Trophoblast cell (in vitro differentiated cells and primary cell): ENCODE results near the gene PTPRN2.

Source experiments
- DNase-seq, 2 donors: peaks; one replicate each; pipeline ENCODE4 v3.0.0-alpha.2; 2016
- H2AFZ ChIP-seq: 2 replicates; pipeline ENCODE4 v1.6.1; 2013; ENCODE audit warnings: low read length, moderate library complexity, mild to moderate bottlenecking; ENCODE audit not compliant: insufficient read depth, poor library complexity
- H2AK5ac ChIP-seq: 2 replicates; pipeline ENCODE4 v1.6.1; 2013; ENCODE audit warnings: mild to moderate bottlenecking, low read length
- H2BK120ac ChIP-seq: 2 replicates; pipeline ENCODE4 v1.6.1; 2013; ENCODE audit warnings: low read length, mild to moderate bottlenecking, moderate library complexity; ENCODE audit not compliant: insufficient read depth, poor library complexity
- H2BK12ac ChIP-seq: 2 replicates; pipeline ENCODE4 v1.6.1; 2013; ENCODE audit warnings: mild to moderate bottlenecking, low read length, moderate library complexity
- H2BK5ac ChIP-seq: 2 replicates; pipeline ENCODE4 v1.6.1; 2013; ENCODE audit warnings: low read length, low read depth, moderate library complexity, mild to moderate bottlenecking; ENCODE audit not compliant: poor library complexity
- H3K14ac ChIP-seq: 2 replicates; pipeline ENCODE4 v1.6.1; 2013; ENCODE audit warnings: mild to moderate bottlenecking, low read length
- H3K18ac ChIP-seq: 2 replicates; pipeline ENCODE4 v1.6.1; 2013; ENCODE audit warnings: mild to moderate bottlenecking, low read length
- H3K23ac ChIP-seq: 2 replicates; pipeline ENCODE4 v1.6.1; 2013; ENCODE audit warnings: low read length
- H3K27ac ChIP-seq: 2 replicates; pipeline ENCODE4 v1.5.1; 2013; ENCODE audit warnings: low read depth, mild to moderate bottlenecking, inconsistent platforms, low read length, moderate library complexity
- H3K27me3 ChIP-seq: 2 replicates; pipeline ENCODE4 v1.6.1; 2013; ENCODE audit warnings: inconsistent platforms, mild to moderate bottlenecking, low read length, moderate library complexity; ENCODE audit not compliant: insufficient read depth
- H3K36me3 ChIP-seq, 2 experiments: 1 replicate in 1 of 2; 2 replicates in 1 of 2; pipeline ENCODE4 v1.6.1; 2013; ENCODE audit warnings: low read length in 2 of 2, mild to moderate bottlenecking in 2 of 2, moderate library complexity in 1 of 2; ENCODE audit not compliant: insufficient read depth in 2 of 2, control insufficient read depth in 1 of 2
- H3K4ac ChIP-seq: 2 replicates; pipeline ENCODE4 v1.6.1; 2013; ENCODE audit warnings: low read depth, mild to moderate bottlenecking, low read length, moderate library complexity
- H3K4me1 ChIP-seq, 2 experiments: 1 replicate in 1 of 2; 2 replicates in 1 of 2; pipeline ENCODE4 v1.6.1; 2013; ENCODE audit warnings: low read length in 2 of 2, mild to moderate bottlenecking in 2 of 2, moderate library complexity in 1 of 2; ENCODE audit not compliant: insufficient read depth in 2 of 2, control insufficient read depth in 1 of 2
- H3K4me2 ChIP-seq: 2 replicates; pipeline ENCODE4 v1.6.1; 2013; ENCODE audit warnings: inconsistent platforms, mild to moderate bottlenecking, low read length, moderate library complexity
- H3K4me3 ChIP-seq: 2 replicates; pipeline ENCODE4 v1.5.1; 2013; ENCODE audit warnings: mild to moderate bottlenecking, low read depth, low read length, inconsistent platforms
- H3K79me1 ChIP-seq: one replicate; pipeline ENCODE4 v1.6.1; 2013; ENCODE audit warnings: low read length
- H3K79me2 ChIP-seq: 2 replicates; pipeline ENCODE4 v1.6.1; 2013; ENCODE audit warnings: low read length, mild to moderate bottlenecking; ENCODE audit not compliant: control insufficient read depth, insufficient read depth, poor library complexity
- H3K9ac ChIP-seq: 2 replicates; pipeline ENCODE4 v1.6.1; 2013; ENCODE audit warnings: mild to moderate bottlenecking, low read length
- H3K9me3 ChIP-seq: 2 replicates; pipeline ENCODE4 v1.6.1; 2013; ENCODE audit warnings: low read depth, mild to moderate bottlenecking, control low read depth, inconsistent platforms, low read length; ENCODE audit not compliant: insufficient read depth
- H4K12ac ChIP-seq: 2 replicates; pipeline ENCODE4 v1.6.1; 2013; ENCODE audit warnings: low read depth, mild to moderate bottlenecking, low read length, moderate library complexity
- H4K8ac ChIP-seq: 2 replicates; pipeline ENCODE4 v1.6.1; 2013; ENCODE audit warnings: low read depth, mild to moderate bottlenecking, low read length, moderate library complexity
- H4K91ac ChIP-seq: one replicate; pipeline ENCODE4 v1.6.1; 2013; ENCODE audit warnings: low read depth, mild to moderate bottlenecking, low read length, moderate library complexity
- WGBS: extraction: QIAGEN DNeasy Blood & Tissue Kit; methylation state at CpG from one replicate; pipeline ENCODE4 v1.1.7; 2013; ENCODE audit warnings: missing lambda C conversion rate; ENCODE audit not compliant: insufficient read length, insufficient coverage; ENCODE audit errors: extremely low coverage; 5-methylcytosine and 5-hydroxymethylcytosine counted together

The PTPRN2 gene

DNA sequence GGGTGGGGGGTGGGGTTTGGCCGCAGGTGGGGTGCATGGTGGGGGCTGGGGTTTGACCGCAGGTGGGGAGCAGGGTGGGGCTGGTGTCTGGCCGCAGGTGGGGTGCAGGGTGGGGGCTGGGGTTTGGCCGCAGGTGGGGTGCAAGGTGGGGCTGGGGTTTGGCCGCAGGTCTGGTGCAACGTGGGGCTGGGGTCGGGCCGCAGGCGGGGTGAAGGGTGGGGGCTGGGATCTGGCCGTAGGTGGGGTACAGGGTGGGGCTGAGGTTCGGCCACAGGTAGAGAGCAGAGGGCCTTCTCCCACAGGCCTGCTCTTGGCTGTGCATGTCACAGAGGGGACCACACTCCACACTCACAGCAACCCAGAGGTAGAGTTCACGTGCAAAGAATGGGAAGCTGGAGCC lies 586.6 kb downstream of the PTPRN2 start:
- no peak overlapping the region for H3K4me3 ChIP-seq
- no peak overlapping the region for H3K9ac ChIP-seq
- H3K9me3 ChIP-seq: no peaks in the 10 kb centered on the region
- no peak overlapping the region for H3K4ac ChIP-seq
- H3K36me3 ChIP-seq: no peaks in the 10 kb centered on the region
- H3K18ac ChIP-seq: no peak overlapping the region
- H3K4me1 ChIP-seq: no peaks in the 10 kb centered on the region
- H2AFZ ChIP-seq: no peak overlapping the region
- no peak overlapping the region for H3K23ac ChIP-seq
- H3K27me3 ChIP-seq: no peaks in the 10 kb centered on the region
- H2BK5ac ChIP-seq: no peak overlapping the region
- no peaks in the 10 kb centered on the region for H3K79me2 ChIP-seq
- no peak overlapping the region for H3K4me2 ChIP-seq
- H4K12ac ChIP-seq: no peak overlapping the region
- H2AK5ac ChIP-seq: no peak overlapping the region
- H4K8ac ChIP-seq: no peak overlapping the region
- H3K27ac ChIP-seq: no peak overlapping the region
- H2BK120ac ChIP-seq: no peak overlapping the region
- no peaks in the 10 kb centered on the region for H3K79me1 ChIP-seq
- no peak overlapping the region for H3K14ac ChIP-seq
- no CpG with 5 or more reads among the region's 12 CpGs for WGBS
- no peak for DNase-seq
- H2BK12ac ChIP-seq: no peak overlapping the region
- H4K91ac ChIP-seq: no peak overlapping the region

GRCh38 chr7:158000160-158000559 lies 587.5 kb downstream of the PTPRN2 start:
- no peaks in the 10 kb centered on the region for H3K27me3 ChIP-seq
- H2BK12ac ChIP-seq: no peak overlapping the region
- DNase-seq: no peak
- H3K4me3 ChIP-seq: no peak overlapping the region
- no peaks in the 10 kb centered on the region for H3K4me1 ChIP-seq
- no peak overlapping the region for H4K91ac ChIP-seq
- no peak overlapping the region for H2BK5ac ChIP-seq
- no peak overlapping the region for H2AK5ac ChIP-seq
- H3K9ac ChIP-seq: no peak overlapping the region
- no peak overlapping the region for H3K4me2 ChIP-seq
- no peak overlapping the region for H3K18ac ChIP-seq
- H3K27ac ChIP-seq: no peak overlapping the region
- no peak overlapping the region for H3K14ac ChIP-seq
- no peaks in the 10 kb centered on the region for H3K79me1 ChIP-seq
- no peaks in the 10 kb centered on the region for H3K79me2 ChIP-seq
- H3K36me3 ChIP-seq: no peaks in the 10 kb centered on the region
- WGBS: no CpG with 5 or more reads among the region's 6 CpGs
- no peak overlapping the region for H4K8ac ChIP-seq
- H3K4ac ChIP-seq: no peak overlapping the region
- H3K23ac ChIP-seq: no peak overlapping the region
- H4K12ac ChIP-seq: no peak overlapping the region
- H2AFZ ChIP-seq: no peak overlapping the region
- H3K9me3 ChIP-seq: no peaks in the 10 kb centered on the region
- H2BK120ac ChIP-seq: no peak overlapping the region

- Histone ChIP-seq H2BK12ac (no peak overlapping the region), H3K18ac (no peak overlapping the region)
These were observed 588.6 kb downstream of the PTPRN2 start for GRCh38 chr7:157998884-157999552.

GRCh38 chr7:157997471-157997870 lies 590.2 kb downstream of the PTPRN2 start:
- no peak overlapping the region for H3K23ac ChIP-seq
- WGBS: no CpG with 5 or more reads among the region's 5 CpGs
- H3K4me2 ChIP-seq: no peak overlapping the region
- no peak overlapping the region for H3K27ac ChIP-seq
- no peaks in the 10 kb centered on the region for H3K79me2 ChIP-seq
- H2BK120ac ChIP-seq: no peak overlapping the region
- H3K9ac ChIP-seq: no peak overlapping the region
- no peak overlapping the region for H4K8ac ChIP-seq
- H2BK12ac ChIP-seq: no peak overlapping the region
- H3K4ac ChIP-seq: no peak overlapping the region
- no peak overlapping the region for H4K91ac ChIP-seq
- H2AFZ ChIP-seq: no peak overlapping the region
- no peaks in the 10 kb centered on the region for H3K9me3 ChIP-seq
- no peaks in the 10 kb centered on the region for H3K27me3 ChIP-seq
- no peaks in the 10 kb centered on the region for H3K79me1 ChIP-seq
- no peak overlapping the region for H3K14ac ChIP-seq
- no peak overlapping the region for H2AK5ac ChIP-seq
- H4K12ac ChIP-seq: no peak overlapping the region
- DNase-seq: no peak
- no peak overlapping the region for H3K4me3 ChIP-seq
- H3K36me3 ChIP-seq: no peaks in the 10 kb centered on the region
- H3K4me1 ChIP-seq: no peaks in the 10 kb centered on the region
- no peak overlapping the region for H2BK5ac ChIP-seq
- no peak overlapping the region for H3K18ac ChIP-seq

More at GRCh38 chr7:157998884-157999552, 588.6 kb downstream of the PTPRN2 start:
- no peak overlapping the region for H3K23ac ChIP-seq
- no peak for DNase-seq
- H4K8ac ChIP-seq: no peak overlapping the region
- no peak overlapping the region for H2BK120ac ChIP-seq
- H3K4me3 ChIP-seq: no peak overlapping the region
- H3K79me2 ChIP-seq: no peaks in the 10 kb centered on the region
- no peak overlapping the region for H4K91ac ChIP-seq
- H3K4me1 ChIP-seq: no peaks in the 10 kb centered on the region
- no peak overlapping the region for H3K4ac ChIP-seq
- H3K79me1 ChIP-seq: no peaks in the 10 kb centered on the region
- H3K14ac ChIP-seq: no peak overlapping the region
- no peaks in the 10 kb centered on the region for H3K9me3 ChIP-seq
- H2AFZ ChIP-seq: no peak overlapping the region
- H3K36me3 ChIP-seq: no peaks in the 10 kb centered on the region
- no peak overlapping the region for H3K9ac ChIP-seq
- H2BK5ac ChIP-seq: no peak overlapping the region
- H2AK5ac ChIP-seq: no peak overlapping the region
- WGBS: no CpG with 5 or more reads among the region's 24 CpGs
- H4K12ac ChIP-seq: no peak overlapping the region
- no peaks in the 10 kb centered on the region for H3K27me3 ChIP-seq
- H3K4me2 ChIP-seq: no peak overlapping the region
- H3K27ac ChIP-seq: no peak overlapping the region
